ENCODE measurements around the gene PBX3.
A peak's percentile ranks its signal among the peaks of the same experiment; 100 is the strongest.

PBX3 gene

DNA sequence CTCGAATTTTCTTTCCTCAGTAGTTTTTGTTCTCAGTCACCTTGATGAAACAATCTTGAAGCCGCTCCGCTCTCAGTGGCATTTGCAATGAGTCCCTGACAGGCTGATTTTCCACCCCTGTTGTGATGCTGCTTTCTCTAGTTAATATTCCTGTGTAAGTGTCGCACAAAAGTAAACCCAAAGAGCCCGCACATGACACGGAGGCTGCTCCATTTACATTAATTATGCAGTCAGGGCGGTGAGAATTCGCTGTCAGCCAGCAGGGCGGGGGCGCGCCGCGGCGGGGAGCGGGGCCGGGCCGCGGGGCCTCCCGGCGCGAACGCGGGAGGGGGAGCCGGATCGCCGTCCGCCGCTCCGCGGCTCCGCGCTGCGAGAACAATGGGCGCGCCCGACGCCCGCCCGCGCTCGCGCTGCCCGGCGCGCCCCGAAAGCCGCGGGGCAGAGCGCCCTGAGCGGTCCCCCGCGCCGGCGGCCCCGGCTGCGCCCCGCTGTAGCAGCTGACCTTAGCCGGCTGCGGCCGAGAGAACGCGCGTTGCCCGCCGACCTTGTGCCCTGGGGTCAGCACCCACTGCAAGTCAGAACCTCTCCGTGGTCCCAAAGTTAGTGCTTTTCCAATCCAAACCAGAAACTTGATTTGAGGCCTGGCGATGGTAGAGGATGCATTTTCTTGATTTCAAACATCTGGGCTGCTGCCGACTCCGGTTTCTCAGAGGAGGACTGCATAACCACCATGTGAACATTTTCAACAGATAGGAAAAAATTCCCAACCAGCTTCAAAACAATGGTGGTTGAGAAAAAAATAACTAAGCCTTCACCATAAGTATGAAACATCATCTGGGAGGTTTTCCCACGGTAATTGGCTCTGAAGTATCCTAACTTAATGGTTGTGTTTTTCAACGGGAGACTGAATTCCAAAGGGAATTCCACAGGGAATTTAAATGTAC lies 142.6 kb downstream of the PBX3 start:
- DNase-seq (ENCODE audit: low read depth): no peak
- peak overlapping the region; percentile 58 for H3K4me3 ChIP-seq (ENCODE audit: low read depth, low read length)

DNA sequence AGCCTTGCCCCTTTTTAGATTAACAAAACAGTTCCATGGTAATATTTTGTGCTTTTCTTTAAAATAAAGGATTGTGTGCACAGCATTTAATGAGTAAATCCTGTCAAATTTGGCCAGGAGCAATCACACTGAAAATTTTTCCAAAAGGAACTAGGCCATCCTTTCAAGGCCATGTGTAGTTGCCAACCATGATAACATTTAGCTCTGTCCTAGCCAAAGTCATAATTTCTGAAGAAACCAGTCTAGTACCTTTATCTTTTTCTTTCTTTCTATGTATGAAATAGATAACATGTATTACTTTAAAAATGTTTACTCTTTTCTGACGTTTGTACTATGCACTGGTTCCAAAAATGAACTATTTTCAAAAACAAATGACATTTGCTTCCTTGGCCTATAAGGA lies 143.7 kb downstream of the PBX3 start:
- no peak overlapping the region for H3K4me3 ChIP-seq (ENCODE audit: low read depth, low read length)
- DNase-seq (ENCODE audit: low read depth): no peak

DNA sequence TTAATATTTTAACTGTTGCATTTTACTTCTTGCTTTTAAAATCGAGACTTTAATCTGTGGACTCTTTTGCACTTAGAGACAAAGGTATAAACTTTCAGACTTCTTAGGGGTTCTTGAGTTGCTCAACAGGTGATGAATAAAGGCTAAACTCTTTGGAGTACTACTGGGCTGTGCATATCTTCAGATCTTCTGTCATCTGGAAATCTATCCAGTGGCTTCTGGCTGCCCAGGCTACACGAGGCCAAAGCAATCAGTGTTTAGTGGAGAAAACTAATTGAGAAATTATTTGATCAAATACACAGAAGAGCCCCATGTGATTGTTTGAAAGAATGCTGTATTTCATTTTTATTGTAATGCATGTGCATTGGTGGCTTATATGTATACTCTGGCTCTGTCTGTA lies 146.1 kb downstream of the PBX3 start:
- no peak overlapping the region for H3K4me3 ChIP-seq (ENCODE audit: low read depth, low read length)
- no peak for DNase-seq (ENCODE audit: low read depth)

DNA sequence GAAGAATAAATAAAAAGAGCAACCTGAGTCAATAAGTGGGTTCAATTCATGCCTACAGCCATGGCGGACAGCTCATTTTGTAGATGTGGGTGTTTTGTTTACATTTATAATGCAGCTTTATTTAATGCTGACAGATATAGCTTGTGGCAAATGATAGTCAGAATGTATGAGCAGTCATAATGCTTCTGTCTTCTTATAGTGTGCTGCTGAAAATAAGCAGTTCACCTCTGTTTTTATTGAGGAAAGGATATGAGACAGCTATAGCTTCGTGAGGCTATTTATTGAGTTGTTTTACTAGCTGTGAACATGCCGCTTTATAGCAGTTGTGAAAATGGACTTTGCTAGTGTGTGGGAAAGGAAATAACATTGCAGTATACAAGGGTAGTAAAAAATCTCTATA lies 147.4 kb downstream of the PBX3 start:
- DNase-seq (ENCODE audit: low read depth): no peak
- no peak overlapping the region for H3K4me3 ChIP-seq (ENCODE audit: low read depth, low read length)

DNA sequence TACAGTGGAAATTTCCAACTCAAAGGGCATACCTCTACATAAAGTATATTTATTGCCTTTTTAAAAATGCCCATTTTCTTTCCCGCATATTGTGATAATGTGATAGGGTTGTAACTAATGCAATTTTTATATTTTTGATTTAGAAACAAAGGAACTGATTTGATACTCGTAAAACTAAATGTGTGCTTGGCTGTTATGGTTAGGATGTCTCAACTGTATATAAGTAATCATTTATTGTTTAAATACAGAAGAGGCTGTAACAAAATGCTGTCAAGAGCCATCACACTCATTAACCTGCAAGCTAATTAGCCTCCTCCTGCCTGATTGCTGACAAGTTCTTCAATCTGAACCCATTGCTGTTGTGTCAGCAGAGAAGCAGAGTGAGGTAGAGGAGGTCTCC lies 149.2 kb downstream of the PBX3 start:
- no peak for DNase-seq (ENCODE audit: low read depth)

DNA sequence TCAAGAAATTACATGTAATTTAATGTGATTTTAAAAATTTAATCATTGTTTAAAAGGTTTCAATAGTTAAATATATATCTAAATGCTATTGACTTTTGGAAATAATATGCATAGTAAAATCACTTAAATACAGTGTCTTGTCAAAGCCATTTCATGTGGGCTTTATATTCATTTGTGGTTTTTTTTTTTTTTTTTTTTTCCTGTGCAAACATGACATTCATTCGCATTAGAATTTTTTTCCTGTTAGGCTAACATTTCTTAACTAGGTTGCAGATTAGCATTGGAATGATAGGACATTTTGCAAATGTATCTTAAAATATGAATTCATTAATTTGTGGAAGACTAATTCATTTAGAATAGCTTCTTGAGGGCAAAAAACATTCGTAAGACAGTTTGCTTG lies 149.8 kb downstream of the PBX3 start:
- DNase-seq (ENCODE audit: low read depth): no peak
- H3K4me3 ChIP-seq (ENCODE audit: low read depth, low read length): no peak overlapping the region

More for the DNA sequence above, 149.2 kb downstream of the PBX3 start:
- H3K4me3 ChIP-seq (ENCODE audit: low read depth, low read length): no peak overlapping the region

DNA sequence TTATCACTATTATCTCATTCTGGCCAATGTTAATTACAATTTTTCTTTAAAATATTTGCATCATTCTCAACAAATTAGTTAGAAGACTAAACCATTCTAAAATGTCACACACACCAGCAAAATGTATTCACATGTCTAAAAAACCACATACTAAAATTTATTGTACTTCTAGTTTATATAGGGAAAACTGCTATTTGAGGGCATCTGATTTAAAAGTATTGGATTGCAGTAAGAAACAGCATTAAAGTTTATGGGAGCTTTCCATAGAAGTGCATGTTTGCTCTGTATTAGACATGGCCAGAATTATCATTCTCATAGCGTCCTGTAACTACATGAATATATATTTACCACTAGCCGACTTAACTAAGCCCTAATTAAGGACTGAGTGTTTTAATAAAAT lies 150.3 kb downstream of the PBX3 start:
- H3K4me3 ChIP-seq (ENCODE audit: low read depth, low read length): no peak overlapping the region

DNA sequence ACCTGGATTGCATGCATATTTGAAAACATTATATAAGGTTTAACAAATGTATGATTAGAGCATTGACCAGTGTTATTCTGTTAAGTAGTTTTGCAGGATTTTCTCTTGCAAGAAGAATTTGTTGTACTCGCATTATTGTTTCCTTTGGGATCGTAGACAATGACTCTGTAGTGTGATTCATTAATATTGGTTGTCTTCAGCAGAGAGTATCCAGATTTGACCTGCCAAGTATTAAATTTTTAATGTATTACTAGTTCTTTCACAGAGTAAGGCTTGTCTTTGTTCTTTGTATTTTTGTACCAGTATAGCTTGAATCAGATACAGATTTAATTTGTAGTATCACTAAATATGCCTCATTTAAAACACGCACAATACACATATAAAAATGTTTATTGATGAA lies 155.0 kb downstream of the PBX3 start:
- H3K4me3 ChIP-seq (ENCODE audit: low read depth, low read length): no peak overlapping the region
- DNase-seq (ENCODE audit: low read depth): no peak

More for the DNA sequence above, 150.3 kb downstream of the PBX3 start:
- no peak for DNase-seq (ENCODE audit: low read depth)

DNA sequence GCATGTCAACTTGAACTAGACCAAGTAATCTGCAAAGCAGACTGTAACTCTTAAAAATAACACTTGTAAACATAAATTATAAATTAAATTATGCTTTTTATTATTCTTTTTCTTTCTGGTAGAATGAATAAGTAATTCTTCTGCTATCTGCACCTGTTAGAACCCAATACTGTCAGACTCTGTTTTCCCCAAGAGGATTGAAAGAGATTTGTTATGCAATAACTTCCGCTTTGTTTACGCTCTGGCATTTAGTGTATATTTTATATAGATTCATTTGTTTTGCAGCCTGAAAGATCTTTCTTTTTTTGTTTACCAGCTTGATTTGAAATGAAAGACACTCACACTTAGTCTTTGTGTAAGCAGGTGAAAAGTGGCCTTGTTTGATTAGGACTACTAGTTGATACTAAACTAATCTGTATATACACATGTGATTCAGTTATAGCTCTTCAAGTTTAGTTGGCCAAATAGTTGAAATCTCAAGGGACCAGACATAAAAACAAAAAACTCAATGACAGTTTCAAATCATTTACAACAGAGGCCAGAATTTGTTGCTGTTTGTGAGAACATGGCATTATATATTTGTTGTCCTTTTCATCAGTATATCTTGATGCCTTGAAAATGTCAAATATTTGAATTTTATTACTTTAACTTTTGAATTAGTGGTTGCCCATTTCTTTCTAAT lies 155.8 kb downstream of the PBX3 start:
- no peak overlapping the region for H3K4me3 ChIP-seq (ENCODE audit: low read depth, low read length)
- DNase-seq (ENCODE audit: low read depth): no peak

DNA sequence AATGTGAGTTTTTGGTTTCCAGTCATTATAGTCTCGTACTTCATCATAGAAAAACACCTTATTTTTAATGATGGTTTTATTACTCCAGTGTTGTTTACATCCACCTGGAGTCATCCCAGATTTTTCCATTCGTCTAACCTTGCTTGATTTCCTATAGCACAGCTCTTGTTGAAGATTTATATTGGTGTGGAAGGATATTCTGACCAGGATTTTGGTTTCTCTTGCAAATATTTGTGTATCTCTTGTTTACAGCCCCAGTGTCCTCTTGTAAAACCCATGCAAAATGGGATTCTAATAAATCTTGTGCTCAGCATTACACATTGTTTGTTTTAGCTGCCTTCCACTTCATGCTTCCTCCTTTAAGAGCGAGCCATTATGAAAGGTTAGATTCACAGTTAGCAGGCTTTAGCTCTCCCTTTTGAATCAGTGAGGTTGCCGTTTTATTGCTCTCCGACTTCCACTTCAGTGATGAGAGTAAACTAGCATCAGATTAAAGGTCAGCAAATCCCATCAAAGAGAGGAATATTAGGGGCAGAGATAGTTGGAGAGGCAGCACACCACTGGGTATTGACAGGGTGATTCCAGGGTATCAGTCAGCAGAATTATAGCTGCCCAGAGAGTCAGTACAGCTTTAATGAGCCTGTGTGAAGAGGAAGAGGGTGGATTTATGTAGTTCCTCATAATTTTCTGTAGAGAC lies 157.1 kb downstream of the PBX3 start:
- no peak overlapping the region for H3K4me3 ChIP-seq (ENCODE audit: low read depth, low read length)
- DNase-seq (ENCODE audit: low read depth): no peak

DNA sequence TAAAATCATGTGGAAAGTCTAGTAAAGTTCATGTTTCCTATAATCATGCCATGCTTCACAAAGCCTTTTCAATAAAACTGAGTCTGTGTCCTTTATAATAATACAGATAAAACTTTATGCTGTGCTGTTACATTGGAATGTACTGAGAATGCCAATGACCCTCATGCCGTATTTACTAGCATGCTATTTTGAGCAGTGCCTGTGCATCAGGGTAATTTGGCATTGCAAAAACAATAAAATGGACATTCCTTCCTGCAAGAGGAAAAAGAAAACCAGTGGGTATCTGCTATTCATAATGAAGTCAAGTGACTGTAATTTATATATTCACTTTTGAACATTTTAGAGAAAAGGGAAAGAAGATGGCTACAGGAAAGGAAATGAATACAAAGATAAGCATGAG lies 159.0 kb downstream of the PBX3 start:
- no peak for DNase-seq (ENCODE audit: low read depth)
- no peak overlapping the region for H3K4me3 ChIP-seq (ENCODE audit: low read depth, low read length)

DNA sequence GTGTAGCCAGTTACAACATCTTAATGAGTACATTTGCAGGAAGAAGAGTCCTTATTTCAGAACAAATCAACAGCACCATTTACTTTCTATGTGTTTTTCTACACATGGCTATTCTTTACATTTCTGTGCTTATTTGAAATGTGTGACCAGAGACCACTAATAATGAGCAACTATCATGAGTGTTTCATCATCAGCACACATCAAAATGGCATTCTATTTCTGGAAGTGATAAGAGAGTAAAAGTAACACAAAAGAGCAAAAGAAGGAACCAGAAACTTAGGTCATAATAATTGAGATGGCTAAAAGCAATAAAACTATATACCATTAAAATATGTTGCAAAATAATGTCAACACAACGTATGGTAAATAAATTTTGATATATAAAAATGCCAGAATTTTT lies 159.7 kb downstream of the PBX3 start:
- no peak for DNase-seq (ENCODE audit: low read depth)
- no peak overlapping the region for H3K4me3 ChIP-seq (ENCODE audit: low read depth, low read length)

DNA sequence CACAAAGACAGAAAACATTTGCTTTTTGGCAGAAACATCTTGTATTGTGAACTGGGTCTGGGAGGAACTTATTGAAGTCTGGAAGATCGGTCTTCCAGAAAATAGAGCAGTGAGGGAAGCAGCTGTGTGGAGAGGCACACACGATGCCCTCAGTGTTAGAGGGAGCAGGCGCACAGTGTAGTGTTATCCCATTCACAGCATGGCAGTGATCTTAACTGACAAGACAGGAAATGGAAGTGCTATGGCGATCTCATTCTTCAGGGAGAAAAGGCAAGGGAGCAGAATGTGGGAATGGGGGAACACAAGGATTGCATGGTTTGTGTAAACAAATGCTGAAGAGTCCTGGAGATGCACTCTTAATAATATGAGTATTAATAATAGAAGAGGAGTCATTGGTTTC lies 161.0 kb downstream of the PBX3 start:
- no peak for DNase-seq (ENCODE audit: low read depth)
- no peak overlapping the region for H3K4me3 ChIP-seq (ENCODE audit: low read depth, low read length)

DNA sequence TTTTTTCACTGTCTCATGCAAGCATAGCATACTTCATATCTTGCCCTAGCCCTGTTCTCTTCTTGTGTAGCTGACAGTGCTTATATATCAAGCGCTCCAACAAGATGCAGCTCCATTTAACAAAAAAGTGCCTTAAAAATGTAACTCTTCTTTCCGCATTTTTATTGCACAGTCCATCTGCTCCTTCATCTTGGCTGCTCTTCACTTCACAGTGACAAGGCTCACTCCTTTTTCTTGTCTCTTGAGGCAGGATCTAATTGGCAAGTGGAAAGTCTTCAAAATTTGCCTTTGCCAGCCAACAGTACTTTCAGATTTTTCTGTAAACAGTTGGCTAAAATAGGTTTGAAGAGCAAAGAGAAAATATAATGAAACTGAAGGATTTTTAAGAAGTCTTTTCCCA lies 161.8 kb downstream of the PBX3 start:
- DNase-seq (ENCODE audit: low read depth): no peak
- no peak overlapping the region for H3K4me3 ChIP-seq (ENCODE audit: low read depth, low read length)

DNA sequence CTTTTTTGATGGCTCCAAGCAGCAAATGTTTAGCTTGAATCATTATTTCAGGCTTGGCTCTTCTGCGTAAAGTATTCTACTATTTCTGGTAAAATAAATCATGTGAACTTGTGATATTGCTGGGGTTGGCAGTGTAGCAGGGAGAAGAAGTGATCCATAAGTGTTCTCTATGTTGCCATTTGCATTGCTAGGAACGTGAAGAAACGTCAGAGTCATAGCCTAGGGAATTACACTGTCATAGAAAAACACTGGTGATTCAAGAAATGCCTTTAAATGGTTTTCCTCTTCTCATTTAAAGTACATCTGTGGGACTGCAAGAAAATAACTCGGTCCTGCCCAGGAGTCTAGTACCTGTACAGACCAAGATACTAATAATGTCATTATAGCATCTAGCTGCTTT lies 162.3 kb downstream of the PBX3 start:
- DNase-seq (ENCODE audit: low read depth): no peak
- no peak overlapping the region for H3K4me3 ChIP-seq (ENCODE audit: low read depth, low read length)

DNA sequence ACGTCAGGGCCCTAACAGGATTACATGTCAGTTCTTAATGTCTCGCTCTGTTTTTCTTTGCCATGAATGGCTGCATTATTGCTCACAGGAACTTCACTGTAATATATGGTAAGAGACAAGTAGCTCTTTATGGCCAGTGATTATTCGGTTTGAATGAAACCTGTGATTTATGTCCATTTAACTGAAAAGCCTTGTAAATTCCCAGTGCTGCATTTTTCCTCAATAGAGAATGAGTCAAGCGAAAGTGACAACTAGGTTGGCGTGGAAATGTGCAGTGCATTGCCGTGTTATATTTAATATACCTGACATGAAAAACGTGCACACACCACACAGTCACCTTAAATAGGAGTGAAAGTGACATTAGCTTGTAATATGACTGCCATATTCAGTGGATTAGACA lies 163.1 kb downstream of the PBX3 start:
- H3K4me3 ChIP-seq (ENCODE audit: low read depth, low read length): no peak overlapping the region
- DNase-seq (ENCODE audit: low read depth): no peak

DNA sequence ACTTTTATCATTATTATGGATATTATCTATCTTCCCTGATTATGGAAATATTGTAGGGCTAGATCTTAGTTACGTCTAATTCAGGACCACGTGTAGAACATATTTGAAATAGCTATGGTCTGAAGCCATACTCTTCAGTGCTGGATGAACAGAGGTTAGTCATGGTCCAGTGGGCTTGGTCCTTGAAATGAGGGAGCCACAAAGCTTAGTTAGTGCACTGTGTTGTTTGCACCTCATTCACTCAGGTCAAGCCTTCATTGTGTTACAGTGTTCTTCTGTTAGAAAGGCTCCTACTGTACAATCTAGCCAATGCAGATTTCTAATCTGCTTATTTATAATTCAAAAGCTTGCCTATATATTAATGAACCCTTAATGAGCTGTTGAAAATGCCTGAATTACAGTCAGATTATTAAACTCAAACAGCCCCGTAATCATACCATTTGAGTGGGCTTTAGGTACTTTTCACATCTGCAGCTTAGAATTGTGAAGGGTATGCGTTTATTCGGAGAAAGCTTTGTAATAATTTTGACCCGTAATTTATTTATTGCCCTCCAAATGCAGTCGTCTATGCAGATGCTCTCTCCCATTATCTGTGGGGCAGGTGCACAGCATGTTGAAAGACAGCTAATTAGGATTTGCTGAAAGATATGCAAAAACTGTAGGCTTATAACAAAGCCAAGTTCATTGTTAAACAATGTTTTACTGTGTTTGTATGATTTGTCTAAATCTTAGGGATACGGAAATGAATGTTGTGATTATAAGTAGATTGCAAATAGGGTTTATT lies 164.9 kb downstream of the PBX3 start:
- DNase-seq (ENCODE audit: low read depth): no peak

DNA sequence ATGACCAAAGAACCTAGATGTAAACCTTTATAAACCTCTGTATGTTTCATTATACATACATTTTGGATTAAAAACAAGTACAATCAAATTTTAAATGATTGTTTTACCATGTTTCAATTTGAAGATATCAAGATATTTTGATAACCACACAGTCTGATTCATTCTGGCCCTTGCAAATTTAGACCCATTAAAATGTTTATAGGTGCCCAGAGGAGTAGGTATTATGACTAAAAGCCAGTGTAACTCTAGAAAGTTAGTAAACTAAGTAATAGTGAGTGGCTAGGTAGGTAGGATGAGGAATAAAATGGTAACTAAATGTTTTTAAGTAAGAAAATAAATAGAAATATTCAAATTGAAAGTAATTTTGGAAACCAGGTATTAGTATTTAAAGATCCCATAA lies 165.5 kb downstream of the PBX3 start:
- H3K4me3 ChIP-seq (ENCODE audit: low read depth, low read length): no peak overlapping the region
- DNase-seq (ENCODE audit: low read depth): no peak

More for the DNA sequence above, 164.9 kb downstream of the PBX3 start:
- H3K4me3 ChIP-seq (ENCODE audit: low read depth, low read length): no peak overlapping the region

DNA sequence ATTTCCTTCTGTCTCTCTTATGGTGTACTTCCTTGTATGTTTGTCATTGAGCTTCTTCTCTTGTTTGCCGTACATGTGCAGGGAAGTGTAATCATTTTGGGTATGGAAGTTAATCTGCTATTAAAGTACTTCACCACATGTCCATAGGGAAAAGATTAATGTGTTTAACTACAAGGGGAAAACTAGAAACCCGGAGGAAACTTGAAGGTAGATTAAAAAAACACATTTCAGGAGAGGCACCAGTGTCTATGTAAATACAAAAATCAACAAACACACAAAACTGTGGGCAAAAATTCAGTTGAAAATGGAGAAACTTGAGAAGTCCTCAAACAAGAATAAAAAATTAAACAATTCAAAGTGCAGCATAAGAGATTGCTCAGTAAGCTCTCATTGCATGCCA lies 166.4 kb downstream of the PBX3 start:
- no peak for DNase-seq (ENCODE audit: low read depth)

DNA sequence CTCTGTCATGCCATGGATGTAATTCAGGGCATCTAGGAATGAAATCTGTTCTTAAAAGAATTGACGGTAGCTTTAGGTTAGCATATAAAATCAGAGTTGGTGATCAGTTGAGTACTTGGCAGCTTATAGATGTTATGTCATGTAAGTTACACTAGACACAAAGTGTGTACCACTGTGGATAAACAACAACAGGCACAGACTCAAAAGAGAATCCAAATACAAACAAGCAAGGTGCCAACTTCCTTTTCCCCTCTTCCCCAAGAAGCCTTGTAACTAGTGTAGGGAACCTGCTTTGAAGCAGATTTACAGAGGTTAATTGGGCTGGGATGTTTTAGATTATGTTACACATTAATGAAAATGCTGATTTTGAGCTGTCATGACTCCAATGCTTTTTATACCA lies 167.2 kb downstream of the PBX3 start:
- H3K4me3 ChIP-seq (ENCODE audit: low read depth, low read length): no peak overlapping the region
- DNase-seq (ENCODE audit: low read depth): no peak

More for the DNA sequence above, 166.4 kb downstream of the PBX3 start:
- no peak overlapping the region for H3K4me3 ChIP-seq (ENCODE audit: low read depth, low read length)
